22Rv1 (cell line): Measurements from ENCODE around the gene DRAM2.
"Not testable (repeated sequence)": the region's sequence is repeated elsewhere in the genome, so short reads cannot be mapped to it uniquely, and the experiment has no call there.

Experiments
- H3K27ac ChIP-seq: fragments of 450-650 bp; 2 replicates; pipeline ENCODE4 v1.5.1; 2017
- CTCF ChIP-seq: fragments of 450-650 bp; IDR thresholded peaks from 2 replicates; pipeline ENCODE4 v1.5.1; 2017; ENCODE audit warnings: mild to moderate bottlenecking
- ZFX ChIP-seq: fragments of 450-650 bp; IDR thresholded peaks from 2 replicates; pipeline ENCODE4 v1.6.1; 2017; ENCODE audit warnings: antibody characterized with exemption, borderline replicate concordance

Gene DRAM2

GRCh38 chr1:111101854-111102642 is 37.8 kb downstream of the DRAM2 start:
- no peak overlapping the region for H3K27ac ChIP-seq
- TF ChIP-seq ZFX (no peak), CTCF (no peak)

- H3K27ac ChIP-seq = no peak overlapping the region
- TF ChIP-seq ZFX (no peak), CTCF (no peak)
These were observed 40.6 kb downstream of the DRAM2 start for GRCh38 chr1:111099289-111099688.

- TF ChIP-seq CTCF (no peak), ZFX (no peak)
- no peak overlapping the region for H3K27ac ChIP-seq
These were observed 42.4 kb downstream of the DRAM2 start for GRCh38 chr1:111097356-111098099.

- not testable (repeated sequence) for H3K27ac ChIP-seq
These were observed 44.5 kb downstream of the DRAM2 start for GRCh38 chr1:111095421-111095820.

GRCh38 chr1:111089638-111090037 is 50.3 kb downstream of the DRAM2 start:
- H3K27ac ChIP-seq = no peak overlapping the region

GRCh38 chr1:111085676-111086075 is 54.2 kb downstream of the DRAM2 start:
- H3K27ac ChIP-seq = no peak overlapping the region
- no peak for TF ChIP-seq CTCF
- no peak for TF ChIP-seq ZFX

More at GRCh38 chr1:111089638-111090037, 50.3 kb downstream of the DRAM2 start:
- no peak for TF ChIP-seq ZFX
- no peak for TF ChIP-seq CTCF

- H3K27ac ChIP-seq = no peak overlapping the region
- TF ChIP-seq CTCF (no peak), ZFX (no peak)
These were observed 54.9 kb downstream of the DRAM2 start for GRCh38 chr1:111084999-111085398.
